Esophagus squamous epithelium (tissue), 4 donors: ENCODE measurements around the gene EIF3A.

ENCODE experiments used
- POLR2A ChIP-seq, 4 donors: fragments of 450-650 bp; IDR thresholded peaks; one replicate each; pipeline ENCODE4 v1.6.1; 2017; ENCODE audit warnings: antibody characterized with exemption in 4 of 4, mild to moderate bottlenecking in 4 of 4, moderate library complexity in 3 of 4
- TF ChIP-seq, protein P1 (sequence below), 6 experiments: fragments of 450-650 bp in 4 of 6; fragments of 200-600 bp in 2 of 6; sonication (generic) in 2 of 6; IDR thresholded peaks; one replicate each; pipeline ENCODE4 v1.5.1; 2016 to 2019; ENCODE audit warnings: antibody characterized with exemption in 6 of 6, mild to moderate bottlenecking in 4 of 6, moderate library complexity in 4 of 6

- TF ChIP-seq, protein P1, sequence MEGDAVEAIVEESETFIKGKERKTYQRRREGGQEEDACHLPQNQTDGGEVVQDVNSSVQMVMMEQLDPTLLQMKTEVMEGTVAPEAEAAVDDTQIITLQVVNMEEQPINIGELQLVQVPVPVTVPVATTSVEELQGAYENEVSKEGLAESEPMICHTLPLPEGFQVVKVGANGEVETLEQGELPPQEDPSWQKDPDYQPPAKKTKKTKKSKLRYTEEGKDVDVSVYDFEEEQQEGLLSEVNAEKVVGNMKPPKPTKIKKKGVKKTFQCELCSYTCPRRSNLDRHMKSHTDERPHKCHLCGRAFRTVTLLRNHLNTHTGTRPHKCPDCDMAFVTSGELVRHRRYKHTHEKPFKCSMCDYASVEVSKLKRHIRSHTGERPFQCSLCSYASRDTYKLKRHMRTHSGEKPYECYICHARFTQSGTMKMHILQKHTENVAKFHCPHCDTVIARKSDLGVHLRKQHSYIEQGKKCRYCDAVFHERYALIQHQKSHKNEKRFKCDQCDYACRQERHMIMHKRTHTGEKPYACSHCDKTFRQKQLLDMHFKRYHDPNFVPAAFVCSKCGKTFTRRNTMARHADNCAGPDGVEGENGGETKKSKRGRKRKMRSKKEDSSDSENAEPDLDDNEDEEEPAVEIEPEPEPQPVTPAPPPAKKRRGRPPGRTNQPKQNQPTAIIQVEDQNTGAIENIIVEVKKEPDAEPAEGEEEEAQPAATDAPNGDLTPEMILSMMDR (IDR thresholded peaks at IDR 0.05) = no peak
- no peak for TF ChIP-seq POLR2A (IDR thresholded peaks at IDR 0.05)
These were observed 25.1 kb downstream of the EIF3A start for GRCh38 chr10:119055472-119055871.
